GM12873 (cell line): Measurements from ENCODE around the gene MED17.

Source experiments
- CTCF ChIP-seq: IDR thresholded peaks from 2 replicates; pipeline ENCODE4 v1.5.1; 2012; ENCODE audit warnings: low read depth, mild to moderate bottlenecking, moderate library complexity, low read length, control low read depth; ENCODE audit not compliant: insufficient read depth; ENCODE audit errors: missing control alignments

The MED17 gene

GRCh38 chr11:93823210-93823609 lies 39.1 kb downstream of the MED17 start:
- TF ChIP-seq CTCF = no peak

GRCh38 chr11:93827363-93827762 lies 43.3 kb downstream of the MED17 start:
- TF ChIP-seq CTCF = no peak

- no peak for TF ChIP-seq CTCF
These were observed 45.5 kb downstream of the MED17 start for GRCh38 chr11:93829598-93829997.

GRCh38 chr11:93831343-93832127 lies 47.5 kb downstream of the MED17 start:
- TF ChIP-seq CTCF = no peak

- TF ChIP-seq CTCF = no peak
These were observed 48.7 kb downstream of the MED17 start for GRCh38 chr11:93832780-93833179.

GRCh38 chr11:93838967-93839366 lies 54.9 kb downstream of the MED17 start:
- TF ChIP-seq CTCF = no peak

- no peak for TF ChIP-seq CTCF
These were observed 56.1 kb downstream of the MED17 start for GRCh38 chr11:93840180-93840579.

- no peak for TF ChIP-seq CTCF
These were observed 56.9 kb downstream of the MED17 start for GRCh38 chr11:93840981-93841380.
